HG03039 (cell line): Measurements from ENCODE around the gene RALGAPA1.
"Not testable (repeated sequence)": the region's sequence is repeated elsewhere in the genome, so short reads cannot be mapped to it uniquely, and the experiment has no call there.

Experiments
- ATAC-seq: cut with Tn5 transposase; IDR thresholded peaks from one replicate; pipeline ENCODE4 v1.9.1; 2021; ENCODE audit warnings: mild to moderate bottlenecking, moderate library complexity; ENCODE audit not compliant: unreplicated experiment

RALGAPA1 gene

DNA sequence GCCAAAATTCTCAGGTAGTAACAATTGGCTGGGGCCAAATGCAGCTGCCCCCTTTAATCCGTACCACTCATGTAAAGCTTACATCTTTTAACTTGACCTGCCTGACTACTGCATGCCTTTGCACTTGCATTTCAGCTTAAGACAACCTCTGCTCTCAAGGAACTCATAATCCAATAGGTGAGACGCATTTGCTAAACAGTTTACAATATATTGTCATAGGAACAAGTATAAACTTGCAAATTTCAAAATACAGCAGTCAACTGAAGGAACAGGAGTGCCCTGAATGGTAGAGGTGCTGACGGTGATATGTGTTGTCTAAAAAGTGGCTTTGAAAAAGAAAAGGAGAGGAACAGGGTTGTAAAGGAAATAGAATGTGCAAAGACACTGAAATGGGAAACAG is 13.4 kb upstream of the RALGAPA1 start:
- ATAC-seq = no peak

DNA sequence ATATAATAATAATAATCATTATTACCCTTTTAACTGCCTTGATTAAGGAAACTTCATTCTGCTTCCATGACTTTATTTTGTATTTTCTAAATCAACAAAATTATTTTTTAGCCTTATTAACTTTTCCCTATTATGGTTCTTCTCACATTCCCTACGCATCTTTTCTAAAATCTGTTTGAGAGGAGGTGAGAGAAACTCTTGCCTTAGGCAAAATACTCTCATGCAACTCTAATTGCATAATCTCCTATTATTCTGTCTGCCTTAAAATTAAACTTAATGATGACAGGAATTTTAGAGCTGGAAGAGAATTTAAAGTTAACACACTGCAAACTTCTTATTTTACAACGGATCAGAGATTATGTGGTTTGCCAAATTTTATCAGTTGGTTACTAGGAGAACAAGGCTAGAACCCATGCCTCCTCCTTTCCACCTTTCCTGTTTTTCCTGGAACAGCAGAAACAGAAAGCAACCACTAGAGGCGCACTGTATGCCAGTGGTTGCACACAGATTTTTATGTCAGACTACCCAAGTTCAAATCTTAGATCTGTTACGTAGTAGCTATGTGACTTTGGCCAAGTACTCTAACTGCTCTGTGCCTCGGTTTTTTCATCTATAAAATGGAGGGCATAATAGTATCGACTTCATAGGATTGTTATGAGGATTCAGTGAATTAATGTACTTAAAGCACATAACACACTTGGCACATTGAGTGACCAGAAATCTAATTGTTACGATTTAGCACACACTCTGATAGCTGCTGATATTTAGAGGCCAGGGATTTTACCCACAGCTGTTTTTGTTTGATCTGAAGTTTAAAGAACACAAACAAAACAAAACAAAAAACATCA is 12.7 kb upstream of the RALGAPA1 start:
- ATAC-seq = no peak

DNA sequence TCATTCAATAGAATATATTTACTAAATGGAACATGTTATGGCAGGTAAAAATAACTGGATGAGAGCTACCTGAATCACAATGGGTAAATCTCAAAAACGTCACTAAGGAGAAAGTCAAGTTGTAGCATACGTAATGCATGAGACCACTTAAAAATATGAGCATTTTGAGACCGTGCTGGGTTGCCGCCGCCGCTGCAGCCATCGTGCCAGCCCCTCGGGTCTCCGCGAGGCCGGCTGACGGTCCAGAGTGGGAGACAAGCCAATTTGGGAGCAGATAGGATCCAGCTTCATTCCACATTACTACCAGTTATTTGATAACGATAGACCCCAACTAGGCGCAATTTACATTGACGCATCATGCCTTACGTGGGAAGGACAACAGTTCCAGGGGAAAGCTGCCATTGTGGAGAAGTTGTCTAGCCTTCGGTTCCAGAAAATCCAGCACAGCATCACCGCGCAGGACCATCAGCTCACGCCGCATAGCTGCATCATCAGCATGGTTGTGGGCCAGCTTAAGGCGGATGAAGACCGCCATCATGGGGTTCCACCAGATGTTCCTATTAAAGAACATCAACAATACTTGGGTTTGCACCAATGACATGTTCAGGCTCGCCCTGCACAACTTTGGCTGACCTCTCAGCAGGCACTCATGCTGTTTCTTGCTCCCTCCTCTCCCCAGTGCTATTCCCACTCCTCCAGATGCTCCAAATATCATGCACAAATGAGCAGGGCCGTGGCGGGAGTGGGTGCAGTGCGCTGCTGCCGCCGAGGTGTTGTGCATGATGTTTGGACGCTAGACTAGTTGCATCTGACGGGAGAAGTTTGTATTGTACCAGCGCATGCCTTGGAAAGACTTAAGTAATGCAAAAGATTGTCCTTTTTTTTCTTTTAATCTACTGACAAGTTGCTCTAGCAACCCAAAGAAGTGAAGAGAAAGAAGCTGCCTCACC is 10.8 kb upstream of the RALGAPA1 start:
- no peak for ATAC-seq

DNA sequence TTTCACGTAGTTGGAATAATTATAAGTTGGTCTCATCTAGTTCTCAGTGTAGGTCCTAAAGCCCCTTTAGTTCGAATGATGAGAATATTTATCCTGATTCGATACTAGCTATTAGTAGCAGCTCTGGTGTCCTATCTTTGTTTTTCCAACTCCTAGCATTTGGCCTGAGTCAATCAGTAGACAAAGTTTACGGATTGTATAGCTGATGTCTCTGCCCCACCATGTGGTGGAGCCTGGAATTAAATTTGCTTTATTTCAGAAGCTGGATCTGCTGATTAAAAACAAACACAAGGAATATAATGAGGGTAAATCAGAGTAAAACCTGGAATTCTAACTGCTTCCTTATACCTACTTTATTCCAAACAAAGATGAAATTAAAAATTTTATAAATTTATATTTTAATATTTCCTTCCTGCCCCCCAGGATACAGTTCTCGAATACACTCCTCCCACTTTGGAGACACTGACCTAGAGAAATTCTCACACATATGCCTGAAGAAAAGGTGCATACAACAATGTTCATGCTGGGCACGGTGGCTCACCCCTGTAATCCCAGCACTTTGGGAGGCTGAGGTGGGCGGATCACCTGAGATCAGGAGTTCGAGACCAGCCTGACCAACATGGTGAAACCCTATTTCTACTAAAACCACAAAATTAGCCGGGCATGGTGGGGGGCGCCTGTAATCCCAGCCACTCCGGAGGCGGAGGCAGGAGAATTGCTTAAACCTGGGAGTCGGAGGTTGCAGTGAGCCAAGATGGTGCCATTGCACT is 9.4 kb upstream of the RALGAPA1 start:
- no peak for ATAC-seq

DNA sequence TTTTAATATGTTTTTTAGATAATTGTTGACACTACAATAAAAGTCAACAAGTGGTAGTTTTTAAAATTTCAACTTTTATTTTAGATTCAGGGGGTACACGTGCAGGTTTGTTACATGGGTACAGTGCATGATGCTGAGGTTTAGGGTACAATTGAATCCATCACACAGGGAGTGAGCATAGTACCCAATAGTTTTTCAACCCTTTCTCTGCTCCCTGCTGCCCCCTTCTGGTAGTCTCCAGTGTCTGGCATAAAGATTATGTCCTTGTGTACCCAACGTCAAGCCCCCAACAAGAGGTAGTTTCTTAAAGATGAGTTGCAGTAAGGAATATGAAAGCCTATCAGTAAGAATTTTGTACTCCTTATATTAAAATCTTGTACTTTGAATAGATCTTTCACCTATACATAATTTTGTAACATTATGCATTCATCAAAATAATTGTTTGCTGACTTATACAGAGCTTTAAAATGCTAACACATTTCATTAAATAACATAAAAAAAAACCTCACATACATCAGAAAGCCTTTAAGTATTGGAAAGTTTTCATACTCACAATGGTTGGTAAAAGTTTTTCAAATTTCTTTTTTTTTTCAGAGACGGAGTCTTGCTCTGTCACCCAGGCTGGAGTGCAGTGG is 5.4 kb upstream of the RALGAPA1 start:
- ATAC-seq = peak; percentile 72

DNA sequence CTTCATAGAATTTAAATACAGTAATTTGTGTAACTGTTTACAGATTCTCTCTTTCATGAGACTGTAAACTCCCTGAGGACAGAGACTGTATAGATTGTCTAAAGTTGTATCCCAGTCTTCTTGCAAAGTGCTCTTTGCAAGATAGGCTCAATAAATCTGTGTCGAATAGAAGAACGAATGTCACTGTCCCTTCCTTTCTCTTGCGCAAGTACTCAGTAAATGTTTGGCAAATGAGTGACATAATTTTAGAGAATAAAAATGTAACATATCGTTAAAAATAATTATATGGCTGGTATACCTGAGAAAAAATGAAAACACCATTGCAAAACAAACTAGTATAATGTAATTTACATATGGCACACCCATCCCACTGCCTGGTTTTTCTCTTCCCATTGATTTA is 1.9 kb upstream of the RALGAPA1 start:
- ATAC-seq = no peak

DNA sequence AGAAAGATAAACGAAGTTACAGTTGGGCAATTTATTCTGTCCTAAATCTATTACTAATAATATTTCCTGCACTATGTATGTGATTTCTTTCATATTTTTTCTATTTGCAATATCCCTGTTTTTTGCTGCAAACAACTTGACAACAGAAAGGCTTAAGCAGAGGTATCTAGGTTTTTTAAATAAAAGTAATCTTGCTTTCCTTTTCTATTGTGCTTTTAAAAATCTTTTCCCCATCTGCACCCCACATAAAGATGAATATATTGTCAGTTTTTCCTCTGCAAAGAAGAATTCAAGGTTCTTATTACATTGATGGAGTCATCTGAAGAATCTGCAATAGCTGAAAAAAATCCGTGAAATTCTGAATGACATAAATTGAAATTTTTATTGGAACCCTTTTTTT is 502 bp upstream of the RALGAPA1 start:
- ATAC-seq = no peak

DNA sequence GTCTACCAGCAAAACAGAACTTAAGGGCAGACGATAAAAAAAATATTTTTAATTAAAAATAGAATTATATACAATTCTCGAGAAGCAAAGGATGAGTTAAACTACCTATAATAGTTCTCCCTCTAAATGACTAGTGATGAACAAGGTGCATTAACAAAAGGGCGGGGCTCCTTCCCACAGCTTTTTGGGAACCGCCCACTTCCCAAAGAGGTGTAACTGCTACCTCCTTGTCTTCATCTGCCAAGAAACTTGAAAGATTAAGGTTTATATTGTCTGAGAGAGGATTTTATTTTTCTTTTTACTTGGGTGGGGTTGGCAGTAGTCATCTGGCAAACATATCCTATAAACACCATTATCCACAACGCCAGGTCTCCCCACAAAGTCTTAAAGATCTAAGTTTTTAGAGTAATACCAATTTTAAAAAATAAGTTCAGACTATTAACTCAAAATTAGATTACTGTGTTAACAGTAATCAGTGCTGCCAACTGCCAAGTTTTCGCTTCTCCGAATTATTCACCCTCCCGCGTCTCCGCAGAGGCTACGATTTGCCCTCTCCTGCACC is 938 bp downstream of the RALGAPA1 start:
- ATAC-seq = no peak

DNA sequence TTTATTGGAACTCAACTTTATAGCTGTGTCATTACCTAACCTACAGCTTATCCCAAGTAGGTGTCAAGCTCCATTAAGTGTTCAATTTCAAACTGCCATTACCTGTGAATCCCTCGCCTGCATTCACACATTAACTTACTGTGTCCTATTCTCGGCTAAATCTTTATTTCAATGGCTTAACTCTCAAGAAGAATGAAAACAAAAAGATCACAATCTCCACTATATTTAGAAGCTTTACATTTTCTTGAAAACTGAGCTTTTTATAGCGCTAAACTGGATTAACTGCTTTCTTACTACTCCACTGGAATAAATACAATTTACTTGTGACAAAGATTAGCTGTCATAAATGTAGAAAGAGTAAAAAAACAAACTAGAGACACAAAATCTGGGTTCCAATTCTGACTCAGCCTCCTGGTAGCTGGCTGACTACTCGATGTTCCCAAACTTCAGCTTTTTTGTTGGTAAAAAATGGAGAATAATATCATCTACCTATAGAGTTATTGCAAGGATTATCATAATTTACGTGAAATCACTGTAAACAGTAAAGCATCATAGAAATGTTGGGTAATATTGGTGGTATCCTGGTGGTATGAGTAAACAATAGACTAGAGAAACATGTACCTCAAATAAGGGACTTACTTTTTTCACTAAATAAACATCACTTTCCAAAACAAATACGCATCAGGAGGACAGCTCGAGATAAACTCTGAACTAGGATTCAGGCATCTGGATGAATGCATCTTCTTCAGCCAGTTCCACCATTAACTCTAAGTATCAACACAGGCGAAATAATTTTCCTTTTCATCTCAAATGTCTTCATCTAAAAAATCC is 1.7 kb downstream of the RALGAPA1 start:
- no peak for ATAC-seq

DNA sequence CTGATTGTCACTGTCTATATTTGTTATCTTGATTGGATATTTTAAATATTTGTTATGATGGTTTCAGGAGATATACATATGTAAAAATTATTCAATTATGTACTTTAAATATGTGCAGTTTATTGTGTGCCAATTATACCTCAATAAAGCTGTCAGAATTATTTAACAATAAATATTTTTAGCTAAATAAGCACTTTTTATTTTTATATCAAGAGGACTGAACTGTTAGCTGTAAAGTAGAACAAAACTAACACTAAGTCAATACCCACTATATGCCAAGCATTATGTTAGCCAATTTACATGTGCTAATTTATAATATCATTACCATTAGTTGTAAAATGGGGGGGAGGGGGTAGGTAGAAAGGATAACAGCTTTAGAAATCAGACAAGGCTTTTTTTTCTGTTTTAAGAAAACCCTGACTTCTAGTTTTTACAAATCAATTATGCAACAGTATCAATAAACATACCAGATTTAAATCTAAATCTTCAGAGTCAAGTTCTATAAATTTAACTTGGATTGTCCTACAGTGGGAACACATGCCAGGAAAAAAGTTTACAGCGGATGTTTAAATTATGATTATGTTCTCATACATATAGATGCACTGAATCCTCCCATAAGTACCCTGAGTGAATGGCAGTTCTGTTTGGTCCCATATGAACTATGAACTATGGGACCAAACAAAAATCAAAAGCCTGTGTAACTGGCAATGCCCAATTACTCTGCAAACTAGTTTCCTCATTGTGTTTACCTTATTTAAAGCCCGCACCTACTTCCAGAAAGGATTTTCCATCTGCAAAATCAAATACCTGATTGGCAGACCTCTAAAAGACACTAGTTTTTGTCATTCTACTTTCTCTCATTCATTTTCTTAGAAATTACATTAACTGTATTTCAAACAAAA is 2.8 kb downstream of the RALGAPA1 start:
- ATAC-seq = no peak

DNA sequence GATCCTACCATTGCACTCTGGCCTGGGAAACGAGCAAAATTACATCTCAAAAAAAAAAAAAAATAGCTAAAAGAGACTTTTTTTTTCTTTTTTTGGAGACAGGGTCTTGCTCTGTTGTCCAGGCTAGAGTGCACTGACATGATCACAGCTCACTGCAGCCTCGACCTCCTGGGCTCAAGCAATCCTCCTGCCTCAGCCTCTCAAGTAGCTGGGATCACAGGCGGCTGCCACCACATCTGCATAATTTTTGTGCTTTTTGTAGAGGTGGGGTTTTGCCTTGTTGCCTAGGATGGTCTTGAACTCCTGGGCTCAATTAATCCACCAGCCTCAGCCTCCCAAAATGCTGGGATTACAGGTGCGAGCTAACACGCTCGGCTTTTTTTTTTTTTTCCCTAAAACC is 11.3 kb downstream of the RALGAPA1 start:
- no peak for ATAC-seq

DNA sequence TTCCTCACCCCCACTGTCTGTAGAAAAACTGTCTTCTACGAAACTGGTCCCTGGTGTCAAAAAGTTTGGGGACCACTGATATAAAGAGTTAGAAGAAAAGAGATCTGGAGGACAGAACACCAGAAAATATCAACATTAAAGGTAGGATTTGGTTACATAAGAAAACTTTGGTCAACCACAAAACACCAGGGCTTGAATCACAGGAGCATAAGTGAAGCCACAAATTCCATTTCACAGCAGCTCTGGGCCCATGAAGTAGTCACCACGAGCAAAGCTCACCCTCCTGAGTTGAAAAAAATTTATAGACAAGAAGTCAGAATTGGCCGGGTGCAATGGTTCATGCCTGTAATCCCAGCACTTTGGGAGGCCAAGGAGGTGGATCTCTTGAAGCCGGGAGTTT is 19.4 kb downstream of the RALGAPA1 start:
- ATAC-seq = no peak

DNA sequence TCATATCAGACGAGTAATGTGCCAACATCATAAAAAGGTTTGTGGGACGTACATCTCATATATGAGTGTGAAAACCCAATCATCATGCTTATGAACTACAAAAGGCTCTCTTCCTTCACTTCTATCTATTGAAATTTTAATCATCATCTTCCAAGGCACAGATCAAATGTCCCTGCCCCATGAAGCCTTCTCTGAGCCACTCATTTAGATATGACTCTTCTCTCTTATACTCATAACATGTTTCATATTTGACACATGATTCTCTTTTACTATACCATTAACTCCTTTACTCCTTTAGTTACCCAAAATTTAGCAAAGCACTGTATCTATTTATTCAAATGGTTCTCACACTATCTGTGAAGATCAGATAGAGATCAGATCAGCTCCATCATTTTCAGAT is 22.2 kb downstream of the RALGAPA1 start:
- no peak for ATAC-seq

DNA sequence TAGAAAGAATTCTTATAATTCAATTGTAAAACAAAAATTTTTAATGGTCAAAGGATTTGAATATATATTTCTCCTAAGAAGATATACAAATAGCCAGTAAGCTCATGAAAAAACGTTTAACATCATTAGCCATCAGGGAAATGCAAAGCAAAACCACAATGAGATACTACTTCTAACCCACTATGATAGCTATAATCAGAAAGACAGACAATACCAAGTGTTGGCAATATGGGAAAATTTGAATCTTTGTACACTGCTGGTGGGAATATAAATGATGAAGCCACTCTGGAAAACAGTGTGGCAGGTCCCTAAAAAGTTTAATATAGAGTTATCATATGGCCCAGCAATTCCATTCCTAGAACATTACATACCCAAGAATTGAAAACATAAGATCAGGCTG is 25.4 kb downstream of the RALGAPA1 start:
- ATAC-seq = no peak

DNA sequence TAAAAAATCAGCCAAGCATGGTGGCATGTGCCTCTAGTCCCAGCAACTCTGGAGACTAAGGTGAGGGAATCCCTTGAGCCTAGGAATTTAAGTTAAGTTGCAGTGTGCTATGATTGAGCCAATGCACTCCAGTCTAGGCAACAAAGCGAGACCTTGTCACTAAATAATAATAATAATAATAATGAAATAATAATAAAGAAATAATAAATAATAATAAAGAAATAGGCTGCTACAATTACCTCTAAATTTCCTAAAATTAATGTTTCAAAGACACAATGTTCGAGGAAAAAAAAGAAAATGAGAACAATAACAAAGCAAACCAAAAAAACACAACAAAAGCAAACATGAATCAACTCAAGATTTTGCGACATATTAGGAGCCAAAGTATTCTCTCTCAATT is 29.7 kb downstream of the RALGAPA1 start:
- ATAC-seq = no peak

DNA sequence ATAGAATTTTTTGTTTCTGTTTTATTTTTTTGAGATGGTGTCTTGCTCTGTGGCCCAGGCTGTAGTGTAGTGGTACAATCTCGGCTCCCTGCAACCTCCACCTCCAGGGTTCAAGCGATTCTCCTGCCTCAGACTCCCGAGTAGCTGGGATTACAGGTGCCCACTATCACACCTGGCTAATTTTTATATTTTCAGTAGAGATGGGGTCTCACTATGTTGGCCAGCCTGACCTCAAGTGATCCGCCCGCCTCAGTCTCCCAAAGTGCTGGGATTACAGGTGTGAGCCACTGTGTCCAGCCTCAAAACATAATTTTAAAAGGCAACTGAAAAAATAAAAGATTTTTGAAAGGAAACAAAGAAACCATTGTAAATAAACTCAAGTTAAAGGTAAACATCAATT is 31.5 kb downstream of the RALGAPA1 start:
- not testable (repeated sequence) for ATAC-seq

DNA sequence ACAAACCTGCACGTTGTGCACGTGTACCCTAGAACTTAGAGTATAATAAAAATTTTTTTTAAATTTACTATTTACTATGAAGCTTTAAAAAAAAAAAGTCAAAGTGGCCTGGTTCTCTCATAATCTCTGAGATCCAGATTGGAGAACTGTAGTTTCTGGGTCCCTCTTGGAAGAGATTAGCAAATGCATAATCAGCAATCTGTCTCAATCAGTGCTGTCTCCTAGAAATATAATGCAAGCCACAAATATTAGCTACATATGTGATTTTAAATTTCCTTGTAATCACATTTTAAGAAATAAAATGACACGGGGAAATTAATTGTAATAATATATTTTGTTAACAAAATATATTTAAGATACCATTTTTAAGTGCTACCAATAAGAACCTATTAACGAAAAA is 32.3 kb downstream of the RALGAPA1 start:
- no peak for ATAC-seq

DNA sequence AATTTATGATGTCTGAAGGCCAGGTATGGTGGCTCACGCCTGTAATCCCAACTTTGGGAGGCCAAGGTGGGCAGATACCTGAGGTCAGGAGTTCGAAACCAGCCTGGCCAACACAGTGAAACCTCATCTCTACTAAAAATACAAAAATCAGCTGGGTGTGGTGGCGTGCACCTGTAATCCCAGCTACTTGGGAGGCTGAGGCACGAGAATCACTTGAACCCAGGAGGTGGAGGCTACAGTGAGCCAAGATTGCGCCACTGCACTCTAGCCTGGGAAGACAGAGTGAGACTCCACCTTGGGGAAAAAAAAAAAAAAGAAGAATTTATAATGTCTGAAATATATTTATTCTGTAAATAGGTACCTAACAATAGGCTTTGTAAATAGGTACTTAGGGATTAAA is 33.0 kb downstream of the RALGAPA1 start:
- ATAC-seq = not testable (repeated sequence)

DNA sequence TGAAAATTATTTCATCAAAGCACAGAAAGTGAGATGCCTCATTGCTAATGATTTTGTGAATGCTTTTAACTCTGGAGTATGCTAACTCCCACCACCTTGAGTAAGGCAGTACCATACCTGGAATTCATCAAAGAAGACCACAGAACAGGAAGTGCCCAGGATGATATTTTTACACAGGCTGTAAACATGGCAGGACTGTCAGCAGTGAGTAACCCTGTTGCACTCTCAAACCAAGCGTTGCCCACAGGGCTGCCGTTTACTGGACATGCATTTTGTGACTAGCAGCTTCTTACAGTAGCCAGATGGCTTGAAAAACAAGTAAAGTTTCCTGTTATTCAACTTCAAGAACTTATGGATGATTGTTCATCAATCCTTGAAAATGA is 42.4 kb downstream of the RALGAPA1 start:
- no peak for ATAC-seq
